ENCODE results near the gene F5.

The F5 gene

DNA sequence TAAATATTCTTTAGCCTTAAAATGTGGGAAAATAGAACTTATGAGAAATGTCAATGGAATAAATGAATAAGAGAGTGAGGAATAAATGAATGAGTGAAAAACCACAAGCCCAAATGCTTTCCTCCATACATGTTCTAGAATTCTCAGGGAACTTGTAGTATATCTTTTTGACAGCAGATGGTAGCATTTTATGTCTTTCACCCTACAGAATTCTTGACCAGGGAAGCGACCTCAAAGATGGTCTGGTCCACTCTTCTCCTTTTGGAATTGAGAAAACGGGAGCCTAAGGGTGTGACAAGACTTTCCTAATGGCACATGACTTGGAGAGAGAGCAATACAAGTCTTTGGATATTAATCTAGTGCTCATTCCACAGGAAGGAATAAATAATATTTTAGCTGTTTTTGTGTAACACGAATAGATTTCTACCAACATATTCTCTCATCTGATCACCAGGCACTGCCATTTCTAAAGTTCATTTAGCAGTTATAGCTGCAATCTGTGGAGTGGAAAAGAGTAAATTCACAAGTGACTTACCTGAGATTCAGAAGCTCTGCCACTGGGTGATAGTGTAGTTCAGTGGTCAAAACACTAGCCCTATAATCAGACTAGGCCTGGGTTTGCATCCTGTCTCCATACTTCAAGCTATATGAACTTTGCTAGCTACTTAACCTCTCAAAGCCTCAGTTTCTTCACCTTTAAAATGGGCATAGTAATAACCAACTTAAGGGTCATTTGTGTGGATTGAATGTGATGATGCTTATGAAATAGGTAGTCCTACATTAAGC is 15.0 kb upstream of the F5 start:
- ATAC-seq (ENCODE audit: low read depth) (peak; percentile 38; the same call in 1 of the 3 replicates), DNase-seq (ENCODE audit: low spot score) (no peak)
- peaks cover 3% of the 10 kb centered on the region for H3K27me3 ChIP-seq (ENCODE audit: insufficient read depth, poor library complexity, severe bottlenecking)
- H3K4me1 ChIP-seq (ENCODE audit: insufficient read depth, poor library complexity, severe bottlenecking), result no peaks in the 10 kb centered on the region
- no peak overlapping the region for H3K4me3 ChIP-seq (ENCODE audit: severe bottlenecking)
- TF ChIP-seq, protein P1, sequence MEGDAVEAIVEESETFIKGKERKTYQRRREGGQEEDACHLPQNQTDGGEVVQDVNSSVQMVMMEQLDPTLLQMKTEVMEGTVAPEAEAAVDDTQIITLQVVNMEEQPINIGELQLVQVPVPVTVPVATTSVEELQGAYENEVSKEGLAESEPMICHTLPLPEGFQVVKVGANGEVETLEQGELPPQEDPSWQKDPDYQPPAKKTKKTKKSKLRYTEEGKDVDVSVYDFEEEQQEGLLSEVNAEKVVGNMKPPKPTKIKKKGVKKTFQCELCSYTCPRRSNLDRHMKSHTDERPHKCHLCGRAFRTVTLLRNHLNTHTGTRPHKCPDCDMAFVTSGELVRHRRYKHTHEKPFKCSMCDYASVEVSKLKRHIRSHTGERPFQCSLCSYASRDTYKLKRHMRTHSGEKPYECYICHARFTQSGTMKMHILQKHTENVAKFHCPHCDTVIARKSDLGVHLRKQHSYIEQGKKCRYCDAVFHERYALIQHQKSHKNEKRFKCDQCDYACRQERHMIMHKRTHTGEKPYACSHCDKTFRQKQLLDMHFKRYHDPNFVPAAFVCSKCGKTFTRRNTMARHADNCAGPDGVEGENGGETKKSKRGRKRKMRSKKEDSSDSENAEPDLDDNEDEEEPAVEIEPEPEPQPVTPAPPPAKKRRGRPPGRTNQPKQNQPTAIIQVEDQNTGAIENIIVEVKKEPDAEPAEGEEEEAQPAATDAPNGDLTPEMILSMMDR (IDR thresholded peaks at IDR 0.05; ENCODE audit: poor library complexity, severe bottlenecking), result peak; percentile 52
- H3K36me3 ChIP-seq (ENCODE audit: low read depth), result no peaks in the 10 kb centered on the region
- H3K27ac ChIP-seq (ENCODE audit: poor library complexity, severe bottlenecking), result no peak overlapping the region
- no peaks in the 10 kb centered on the region for H3K9me3 ChIP-seq (ENCODE audit: severe bottlenecking)

DNA sequence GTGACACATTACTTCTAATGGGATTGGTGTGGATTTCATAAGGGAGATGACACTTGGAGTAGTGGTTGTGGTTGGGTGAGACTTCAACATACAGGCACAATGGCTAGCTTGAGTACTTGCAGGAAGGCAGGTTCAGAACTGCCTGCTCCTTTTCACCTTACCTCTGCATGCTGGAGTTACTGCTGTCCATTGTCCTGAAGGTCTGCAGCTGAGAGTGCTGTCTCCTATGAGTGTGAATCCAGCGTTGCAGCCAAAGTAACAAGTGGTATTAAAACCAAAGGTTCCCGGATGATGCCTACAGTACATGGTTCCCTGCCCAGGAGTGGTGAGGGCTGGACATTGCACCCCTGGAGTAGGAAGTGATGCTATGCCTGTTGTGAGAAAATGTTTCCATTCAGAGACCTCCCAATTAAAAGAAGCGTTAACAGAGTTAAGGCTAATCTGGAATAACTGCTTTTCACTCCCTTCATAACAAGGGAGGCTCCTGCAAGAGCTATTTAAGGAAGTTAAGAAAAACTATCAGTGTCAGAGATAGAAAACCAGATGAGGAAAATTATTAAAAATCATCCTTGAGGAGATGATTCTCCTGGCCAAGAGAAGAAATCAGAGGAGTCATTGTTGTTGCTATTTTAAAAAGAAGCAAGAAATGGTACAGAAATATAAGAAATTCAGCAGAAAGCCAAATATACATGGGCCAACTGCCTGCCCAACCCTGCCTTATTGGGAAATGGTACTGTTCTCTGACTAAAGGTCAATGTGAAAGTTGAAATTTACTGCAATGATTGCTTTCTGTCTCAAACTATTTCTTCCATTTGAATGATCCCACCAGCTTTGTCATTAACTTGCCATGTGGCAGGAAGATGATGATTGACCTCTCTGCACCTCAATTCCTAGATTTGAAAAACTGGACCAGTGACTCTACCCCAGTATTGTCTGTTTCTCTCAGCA is 9.8 kb upstream of the F5 start:
- DNase-seq (ENCODE audit: low spot score) (no peak), ATAC-seq (ENCODE audit: low read depth) (peak; percentile 76)

DNA sequence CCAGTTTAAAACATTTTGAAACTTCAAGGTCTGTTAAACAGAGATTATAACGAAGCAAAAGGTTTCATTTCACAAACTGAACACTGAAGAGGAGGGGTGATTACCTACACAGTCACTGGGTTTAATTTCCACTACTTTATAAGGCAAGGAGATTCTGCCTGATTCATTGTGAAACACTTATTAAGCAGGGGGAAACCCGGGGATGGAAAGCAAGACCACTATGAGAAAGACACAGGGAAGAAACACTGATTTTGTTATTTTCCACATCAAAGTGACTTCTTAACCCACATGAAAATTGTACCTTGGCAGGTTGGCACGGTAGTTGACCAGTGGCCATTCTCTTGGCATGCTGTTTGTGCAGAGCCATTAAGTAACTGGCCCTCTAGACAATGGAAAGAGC is 8.1 kb upstream of the F5 start:
- no peak overlapping the region for H3K27ac ChIP-seq (ENCODE audit: poor library complexity, severe bottlenecking)
- ATAC-seq (ENCODE audit: low read depth) (no peak), DNase-seq (ENCODE audit: low spot score) (no peak)
- no peaks in the 10 kb centered on the region for H3K4me1 ChIP-seq (ENCODE audit: insufficient read depth, poor library complexity, severe bottlenecking)
- H3K36me3 ChIP-seq (ENCODE audit: low read depth), result no peaks in the 10 kb centered on the region
- TF ChIP-seq, protein P1 (IDR thresholded peaks at IDR 0.05; ENCODE audit: poor library complexity, severe bottlenecking), result no peak
- H3K9me3 ChIP-seq (ENCODE audit: severe bottlenecking), result no peaks in the 10 kb centered on the region
- no peak overlapping the region for H3K4me3 ChIP-seq (ENCODE audit: severe bottlenecking)
- no peaks in the 10 kb centered on the region for H3K27me3 ChIP-seq (ENCODE audit: insufficient read depth, poor library complexity, severe bottlenecking)

More for the DNA sequence above, 9.8 kb upstream of the F5 start:
- Histone ChIP-seq H3K4me1 (ENCODE audit: insufficient read depth, poor library complexity, severe bottlenecking) (no peaks in the 10 kb centered on the region), H3K27ac (ENCODE audit: poor library complexity, severe bottlenecking) (no peak overlapping the region), H3K27me3 (ENCODE audit: insufficient read depth, poor library complexity, severe bottlenecking) (no peaks in the 10 kb centered on the region), H3K4me3 (ENCODE audit: severe bottlenecking) (no peak overlapping the region), H3K9me3 (ENCODE audit: severe bottlenecking) (no peaks in the 10 kb centered on the region), H3K36me3 (ENCODE audit: low read depth) (no peaks in the 10 kb centered on the region)
- TF ChIP-seq, protein P1 (IDR thresholded peaks at IDR 0.05; ENCODE audit: poor library complexity, severe bottlenecking), result no peak

DNA sequence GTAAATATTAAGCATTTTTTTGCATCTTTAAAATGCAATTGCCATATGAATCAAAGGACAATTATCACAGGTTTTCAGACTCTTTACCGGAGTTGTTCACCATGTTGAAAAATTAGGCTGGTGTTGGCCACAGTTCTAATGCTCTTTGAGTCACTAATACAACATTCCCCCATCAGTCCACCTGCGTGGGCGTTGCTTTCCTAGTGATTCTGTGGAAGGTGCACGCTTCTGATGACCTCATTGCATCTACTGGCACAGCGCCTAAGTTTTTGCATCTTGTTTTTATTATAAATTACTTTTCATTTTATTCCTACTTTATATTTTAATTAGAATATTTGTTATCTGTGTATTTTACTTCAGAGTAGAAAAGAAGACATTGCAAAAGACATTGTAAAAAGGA is 4.7 kb upstream of the F5 start:
- H3K4me3 ChIP-seq (ENCODE audit: severe bottlenecking), result no peak overlapping the region
- no peaks in the 10 kb centered on the region for H3K4me1 ChIP-seq (ENCODE audit: insufficient read depth, poor library complexity, severe bottlenecking)
- DNase-seq (ENCODE audit: low spot score) (no peak), ATAC-seq (ENCODE audit: low read depth) (no peak)
- H3K9me3 ChIP-seq (ENCODE audit: severe bottlenecking), result no peaks in the 10 kb centered on the region
- no peak overlapping the region for H3K27ac ChIP-seq (ENCODE audit: poor library complexity, severe bottlenecking)
- TF ChIP-seq, protein P1 (IDR thresholded peaks at IDR 0.05; ENCODE audit: poor library complexity, severe bottlenecking), result no peak
- no peaks in the 10 kb centered on the region for H3K36me3 ChIP-seq (ENCODE audit: low read depth)
- H3K27me3 ChIP-seq (ENCODE audit: insufficient read depth, poor library complexity, severe bottlenecking), result no peaks in the 10 kb centered on the region

Measured in RWPE2 (cell line).